Testis (tissue), 3 donors: Measurements from ENCODE around the gene CHD5. TPM values are rescaled to one million over a fixed set of nuclear protein-coding genes. Genes with fewer than 3 reads are reported as not detected.

ENCODE experiments used
- DNase-seq: peaks from one replicate; pipeline ENCODE4 v3.0.0-alpha.2; 2019
- H3K27ac ChIP-seq, 2 donors: fragments of 200-600 bp; sonication (generic); one replicate each; pipeline ENCODE4 v1.5.1; 2019
- H3K27me3 ChIP-seq: fragments of 200-600 bp; sonication (generic); one replicate; pipeline ENCODE4 v1.5.1; 2019
- H3K36me3 ChIP-seq: fragments of 200-600 bp; sonication (generic); one replicate; pipeline ENCODE4 v1.5.1; 2017; ENCODE audit warnings: low read depth; ENCODE audit errors: missing control alignments
- H3K4me1 ChIP-seq: fragments of 200-600 bp; sonication (generic); one replicate; pipeline ENCODE4 v1.5.1; 2019
- H3K4me3 ChIP-seq, 2 donors: fragments of 200-600 bp; sonication (generic); one replicate each; pipeline ENCODE4 v1.5.1; 2017 to 2019
- H3K9me3 ChIP-seq: fragments of 200-600 bp; sonication (generic); one replicate; pipeline ENCODE4 v1.5.1; 2017
- POLR2A ChIP-seq: fragments of 450-650 bp; IDR thresholded peaks from one replicate; pipeline ENCODE4 v1.6.1; 2017; ENCODE audit warnings: antibody characterized with exemption, mild to moderate bottlenecking, moderate library complexity
- WGBS, 2 donors: methylation state at CpG; one replicate each; pipeline ENCODE4 v1.1.5; 2018; 5-methylcytosine and 5-hydroxymethylcytosine counted together
- intact Hi-C: fragments of 100-400 bp; cut with DNase I; formaldehyde crosslinking; loops from one replicate; pipeline ENCODE4 v1.15.1; 2023; ENCODE audit warnings: low total_unique reads
- polyA plus RNA-seq: library from polyadenylated mRNA; stranded (reverse); fragments of 350-450 nt; fragmentation: Illumina TruSeq; extraction: RNeasy Lipid Tissue Mini Kit (QIAGEN cat#74804); gene quantifications from one replicate; pipeline ENCODE4 v1.2.3, GENCODE V29; 2014; ENCODE audit warnings: low read depth, low replicate concordance; ENCODE audit not compliant: insufficient read depth
- total RNA-seq, 2 donors: library from RNA; depleted of rRNA; stranded (reverse); fragments of >200 nt; gene quantifications; one replicate each; pipeline ENCODE4 v1.2.3, GENCODE V29; 2016
- TF ChIP-seq, protein P1 (sequence below), 3 experiments: fragments of 450-650 bp in 2 of 3; fragments of 200-600 bp in 1 of 3; sonication (generic) in 1 of 3; IDR thresholded peaks; one replicate each; pipeline ENCODE4 v1.5.1; 2016 to 2019; ENCODE audit warnings: antibody characterized with exemption in 3 of 3, mild to moderate bottlenecking in 2 of 3, moderate library complexity in 1 of 3

Gene CHD5
- total and polyA plus RNA-seq, 3 donors from 2014 or later = 42.1 to 67.5 (median 63.1) TPM

DNA sequence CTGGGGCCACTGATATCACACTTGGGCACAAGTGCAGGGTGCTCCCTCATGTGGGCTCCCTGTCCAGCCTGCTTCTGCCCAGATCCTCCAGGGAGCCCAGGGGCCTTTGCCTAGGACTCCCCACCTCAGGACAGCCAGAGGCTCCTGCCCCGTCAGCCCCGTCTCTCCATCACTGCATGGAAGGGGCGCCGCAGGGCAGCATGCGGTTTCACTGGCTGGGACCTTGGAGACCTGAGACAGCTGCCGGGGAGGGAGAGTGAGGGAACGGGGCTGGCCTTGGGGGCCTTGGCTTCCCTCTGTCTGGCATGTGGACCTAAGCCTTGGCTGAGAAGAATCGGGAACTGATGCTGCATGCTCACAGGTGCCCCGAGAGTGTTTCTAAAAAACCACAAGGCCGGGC, 87.9 kb downstream of the CHD5 start:
- Histone ChIP-seq H3K27ac (no peak overlapping the region), H3K4me3 (no peak overlapping the region), H3K4me1 (peaks cover 20% of the 10 kb centered on the region), H3K9me3 (no peaks in the 10 kb centered on the region), H3K36me3 (no peaks in the 10 kb centered on the region), H3K27me3 (no peaks in the 10 kb centered on the region)
- DNase-seq = no peak
- WGBS, 2 donors = 45 to 70% methylated on average over 2 to 10 of the region's 10 CpGs
- TF ChIP-seq POLR2A = no peak
- TF ChIP-seq, protein P1, sequence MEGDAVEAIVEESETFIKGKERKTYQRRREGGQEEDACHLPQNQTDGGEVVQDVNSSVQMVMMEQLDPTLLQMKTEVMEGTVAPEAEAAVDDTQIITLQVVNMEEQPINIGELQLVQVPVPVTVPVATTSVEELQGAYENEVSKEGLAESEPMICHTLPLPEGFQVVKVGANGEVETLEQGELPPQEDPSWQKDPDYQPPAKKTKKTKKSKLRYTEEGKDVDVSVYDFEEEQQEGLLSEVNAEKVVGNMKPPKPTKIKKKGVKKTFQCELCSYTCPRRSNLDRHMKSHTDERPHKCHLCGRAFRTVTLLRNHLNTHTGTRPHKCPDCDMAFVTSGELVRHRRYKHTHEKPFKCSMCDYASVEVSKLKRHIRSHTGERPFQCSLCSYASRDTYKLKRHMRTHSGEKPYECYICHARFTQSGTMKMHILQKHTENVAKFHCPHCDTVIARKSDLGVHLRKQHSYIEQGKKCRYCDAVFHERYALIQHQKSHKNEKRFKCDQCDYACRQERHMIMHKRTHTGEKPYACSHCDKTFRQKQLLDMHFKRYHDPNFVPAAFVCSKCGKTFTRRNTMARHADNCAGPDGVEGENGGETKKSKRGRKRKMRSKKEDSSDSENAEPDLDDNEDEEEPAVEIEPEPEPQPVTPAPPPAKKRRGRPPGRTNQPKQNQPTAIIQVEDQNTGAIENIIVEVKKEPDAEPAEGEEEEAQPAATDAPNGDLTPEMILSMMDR (IDR thresholded peaks at IDR 0.05) = no peak
- intact Hi-C loops = no loop called here

DNA sequence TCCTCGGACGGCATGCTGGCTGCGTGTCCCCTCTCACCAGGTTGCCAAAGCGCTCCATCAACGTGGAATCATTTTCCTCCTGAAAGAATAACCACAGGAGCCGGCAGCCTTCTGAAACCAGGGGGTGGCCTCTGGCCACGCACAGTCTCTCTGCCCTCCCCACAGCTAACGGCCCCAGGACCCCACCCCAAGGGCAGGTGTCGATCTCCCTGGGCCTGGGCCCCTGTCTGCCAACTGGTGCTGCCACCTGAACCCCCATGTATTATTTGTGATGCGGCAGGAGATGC, 88.4 kb downstream of the CHD5 start:
- Histone ChIP-seq H3K27me3 (no peaks in the 10 kb centered on the region), H3K4me3 (no peak overlapping the region), H3K4me1 (peaks cover 20% of the 10 kb centered on the region), H3K9me3 (no peaks in the 10 kb centered on the region), H3K27ac (no peak overlapping the region), H3K36me3 (no peaks in the 10 kb centered on the region)
- 90 to 100% methylated on average over 1 to 10 of the region's 10 CpGs for WGBS, 2 donors
- no peak for TF ChIP-seq POLR2A
- TF ChIP-seq, protein P1 (IDR thresholded peaks at IDR 0.05) = no peak
- no peak for DNase-seq
- intact Hi-C loops = no loop called here

DNA sequence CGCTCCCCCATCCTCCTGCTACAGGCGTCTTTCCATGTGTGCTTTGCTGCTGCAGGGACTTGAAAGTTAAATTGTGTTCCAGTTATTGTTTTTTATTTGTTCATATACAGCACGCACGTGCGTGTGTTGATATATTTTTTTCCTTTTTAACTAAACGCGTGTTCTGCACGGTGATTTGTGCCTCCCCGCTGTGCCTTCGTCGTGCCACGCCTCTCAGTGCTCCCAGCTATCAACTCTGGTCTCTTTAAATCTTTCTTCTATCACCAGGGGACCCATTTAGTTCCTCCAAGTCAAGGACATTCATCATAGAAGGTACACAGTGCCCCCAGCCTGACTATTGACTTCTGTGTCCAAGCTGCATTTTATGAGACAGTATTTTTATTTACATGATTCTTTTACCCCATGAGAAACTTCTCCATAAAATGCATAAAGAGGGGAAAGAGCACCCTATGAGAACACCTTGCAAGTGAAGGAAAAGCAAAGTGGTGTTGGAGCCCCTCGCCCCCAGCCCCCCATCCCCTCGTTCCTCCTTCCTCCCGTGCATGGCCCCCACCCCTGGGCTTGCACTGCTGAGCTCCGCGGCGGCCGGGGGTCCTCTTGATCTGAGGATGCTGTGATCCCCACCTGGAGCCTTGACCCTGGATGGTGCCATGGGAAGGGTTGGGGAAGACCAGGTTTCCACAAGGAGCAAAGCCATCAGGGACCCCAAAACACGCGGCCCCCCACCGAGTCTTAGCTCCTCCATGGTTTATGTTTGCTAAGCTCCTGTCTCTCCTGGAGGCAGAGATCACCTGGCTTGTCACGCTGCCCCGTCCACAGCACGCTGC, 88.9 kb downstream of the CHD5 start:
- Histone ChIP-seq H3K9me3 (no peaks in the 10 kb centered on the region), H3K27me3 (no peaks in the 10 kb centered on the region), H3K4me3 (no peak overlapping the region), H3K36me3 (no peaks in the 10 kb centered on the region), H3K27ac (no peak overlapping the region), H3K4me1 (peaks cover 20% of the 10 kb centered on the region)
- DNase-seq = no peak
- intact Hi-C loops = no loop called here
- 67 to 77% methylated on average over 25 of the region's 25 CpGs for WGBS, 2 donors
- no peak for TF ChIP-seq POLR2A
- TF ChIP-seq, protein P1 (IDR thresholded peaks at IDR 0.05) = no peak

DNA sequence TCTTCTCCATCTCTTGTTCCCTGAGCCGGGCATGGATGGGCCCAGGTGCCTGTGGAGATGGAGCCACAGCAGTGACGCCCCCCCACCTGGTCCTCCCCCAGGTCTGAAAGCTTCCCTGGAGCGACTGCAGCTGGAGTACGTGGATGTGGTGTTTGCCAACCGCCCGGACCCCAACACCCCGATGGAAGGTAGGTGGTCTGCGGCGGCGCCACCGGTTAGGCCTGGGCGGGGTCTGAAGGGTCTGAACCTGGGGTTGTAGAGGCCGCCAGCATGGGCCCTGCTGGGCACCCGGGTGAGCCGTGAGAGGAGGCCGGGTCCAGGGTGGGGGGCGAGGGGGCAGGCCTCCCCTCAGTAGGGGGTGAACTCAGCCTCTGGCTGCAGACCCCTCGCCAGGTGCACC, 89.8 kb downstream of the CHD5 start:
- Histone ChIP-seq H3K9me3 (no peaks in the 10 kb centered on the region), H3K27ac (no peak overlapping the region), H3K36me3 (no peaks in the 10 kb centered on the region), H3K4me3 (no peak overlapping the region), H3K27me3 (no peaks in the 10 kb centered on the region), H3K4me1 (peaks cover 20% of the 10 kb centered on the region)
- TF ChIP-seq, protein P1 (IDR thresholded peaks at IDR 0.05) = no peak
- TF ChIP-seq POLR2A = no peak
- no peak for DNase-seq
- 88 to 94% methylated on average over 5 to 18 of the region's 18 CpGs for WGBS, 2 donors
- intact Hi-C loops = no loop called here

DNA sequence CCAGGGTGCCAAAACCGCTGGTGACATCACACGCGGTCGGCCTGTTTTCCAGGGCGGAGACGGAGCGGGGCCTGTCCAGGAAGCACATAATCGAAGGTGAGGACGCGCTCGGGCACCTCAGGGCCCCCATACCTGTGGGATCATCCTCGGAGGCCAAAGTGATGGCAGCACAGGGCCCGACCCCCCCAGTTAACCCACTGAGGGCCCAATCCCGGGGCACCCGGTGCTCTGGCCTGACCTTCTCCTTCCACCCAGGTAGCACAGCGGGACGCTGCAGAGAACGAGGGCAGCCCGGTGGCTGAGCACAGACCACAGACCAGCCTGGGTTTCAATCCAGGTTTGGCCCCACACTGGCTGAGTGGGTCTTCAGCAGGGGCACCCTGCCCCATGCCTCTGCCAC, 91.2 kb downstream of the CHD5 start:
- TF ChIP-seq, protein P1 (IDR thresholded peaks at IDR 0.05) = no peak
- TF ChIP-seq POLR2A = no peak
- H3K4me1 ChIP-seq = peaks cover 20% of the 10 kb centered on the region
- H3K36me3 ChIP-seq = no peaks in the 10 kb centered on the region
- 89 to 97% methylated on average over 10 to 19 of the region's 19 CpGs for WGBS, 2 donors
- no peak overlapping the region for H3K27ac ChIP-seq
- H3K27me3 ChIP-seq = no peaks in the 10 kb centered on the region
- DNase-seq = no peak
- H3K4me3 ChIP-seq = no peak overlapping the region
- intact Hi-C loops = no loop called here
- H3K9me3 ChIP-seq = no peaks in the 10 kb centered on the region
